Breast epithelium (tissue), 3 donors: ENCODE results near the gene CARD10.

Source experiments
- CTCF ChIP-seq, 3 donors: fragments of 450-650 bp; IDR thresholded peaks; one replicate each; pipeline ENCODE4 v1.5.1; 2016 to 2017; ENCODE audit warnings: antibody characterized with exemption in 3 of 3, mild to moderate bottlenecking in 3 of 3, moderate library complexity in 3 of 3
- POLR2A ChIP-seq: fragments of 450-650 bp; IDR thresholded peaks from one replicate; pipeline ENCODE4 v1.6.1; 2016; ENCODE audit warnings: antibody characterized with exemption, mild to moderate bottlenecking, moderate library complexity
- POLR2AphosphoS5 ChIP-seq, 3 donors: sonication (generic); formaldehyde crosslinking; IDR thresholded peaks; one replicate each; pipeline ENCODE4 v1.6.1; 2017; ENCODE audit warnings: antibody characterized with exemption in 3 of 3

DNA sequence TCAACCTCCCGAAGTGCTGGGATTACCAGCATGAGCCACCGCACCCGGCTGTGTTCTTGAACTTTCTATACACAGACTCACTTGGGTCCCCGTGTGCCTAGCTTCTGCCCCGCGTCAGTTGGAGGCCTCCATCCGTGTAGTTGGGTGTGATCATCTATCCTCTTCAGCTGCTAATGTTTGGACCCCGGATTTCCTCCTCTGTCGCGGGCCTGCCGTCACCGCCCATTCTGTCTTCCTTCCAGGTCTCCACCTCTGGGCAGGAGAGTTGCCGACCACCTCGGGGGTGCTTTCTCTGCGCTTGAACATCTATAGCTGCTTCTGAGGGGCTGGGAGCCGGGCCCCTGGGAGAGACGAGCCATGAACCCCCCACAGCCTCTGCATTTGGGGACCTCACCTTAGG is 46.6 kb upstream of the CARD10 start:
- TF ChIP-seq POLR2A (no peak), CTCF (IDR thresholded peaks at IDR 0.05) (no peak), POLR2AphosphoS5 (IDR thresholded peaks at IDR 0.05) (no peak)
